ENCODE results near the gene KRTAP16-1.
"Not testable (repeated sequence)": the region's sequence is repeated elsewhere in the genome, so short reads cannot be mapped to it uniquely, and the experiment has no call there.

DNA sequence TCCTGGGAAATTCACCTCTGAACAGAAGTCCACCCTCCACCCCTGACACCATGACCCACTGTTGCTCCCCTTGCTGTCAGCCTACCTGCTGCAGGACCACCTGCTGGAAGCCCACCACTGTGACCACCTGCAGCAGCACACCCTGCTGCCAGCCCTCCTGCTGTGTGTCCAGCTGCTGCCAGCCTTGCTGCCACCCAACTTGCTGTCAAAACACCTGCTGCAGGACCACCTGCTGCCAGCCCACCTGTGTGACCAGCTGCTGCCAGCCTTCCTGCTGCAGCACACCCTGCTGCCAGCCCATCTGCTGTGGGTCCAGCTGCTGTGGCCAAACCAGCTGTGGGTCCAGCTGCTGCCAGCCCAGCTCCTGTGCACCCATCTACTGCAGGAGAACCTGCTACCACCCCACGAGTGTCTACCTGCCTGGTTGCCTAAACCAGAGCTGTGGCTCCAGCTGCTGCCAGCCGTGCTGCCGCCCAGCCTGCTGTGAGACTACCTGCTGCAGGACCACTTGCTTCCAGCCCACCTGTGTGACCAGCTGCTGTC lies 33.4 kb downstream of the KRTAP16-1 start, which contains the start of gene KRTAP9-7:
- TF ChIP-seq, protein P1, sequence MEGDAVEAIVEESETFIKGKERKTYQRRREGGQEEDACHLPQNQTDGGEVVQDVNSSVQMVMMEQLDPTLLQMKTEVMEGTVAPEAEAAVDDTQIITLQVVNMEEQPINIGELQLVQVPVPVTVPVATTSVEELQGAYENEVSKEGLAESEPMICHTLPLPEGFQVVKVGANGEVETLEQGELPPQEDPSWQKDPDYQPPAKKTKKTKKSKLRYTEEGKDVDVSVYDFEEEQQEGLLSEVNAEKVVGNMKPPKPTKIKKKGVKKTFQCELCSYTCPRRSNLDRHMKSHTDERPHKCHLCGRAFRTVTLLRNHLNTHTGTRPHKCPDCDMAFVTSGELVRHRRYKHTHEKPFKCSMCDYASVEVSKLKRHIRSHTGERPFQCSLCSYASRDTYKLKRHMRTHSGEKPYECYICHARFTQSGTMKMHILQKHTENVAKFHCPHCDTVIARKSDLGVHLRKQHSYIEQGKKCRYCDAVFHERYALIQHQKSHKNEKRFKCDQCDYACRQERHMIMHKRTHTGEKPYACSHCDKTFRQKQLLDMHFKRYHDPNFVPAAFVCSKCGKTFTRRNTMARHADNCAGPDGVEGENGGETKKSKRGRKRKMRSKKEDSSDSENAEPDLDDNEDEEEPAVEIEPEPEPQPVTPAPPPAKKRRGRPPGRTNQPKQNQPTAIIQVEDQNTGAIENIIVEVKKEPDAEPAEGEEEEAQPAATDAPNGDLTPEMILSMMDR (IDR thresholded peaks at IDR 0.05; ENCODE audit: low read depth, low read length) = not testable (repeated sequence)
- not testable (repeated sequence) for TF ChIP-seq EZH2phosphoT487 (IDR thresholded peaks at IDR 0.05; ENCODE audit: low read depth)
